Measurements from ENCODE around the gene FAM210A.
A peak's percentile ranks its signal among the peaks of the same experiment; 100 is the strongest.

The FAM210A gene

GRCh38 chr18:13725566-13726231 is 659 bp downstream of the FAM210A start:
- H3K27ac ChIP-seq (ENCODE audit: low read length) = peak overlapping the region; percentile 7
- H3K4me1 ChIP-seq (ENCODE audit: low read length) = peaks cover 13% of the 10 kb centered on the region

DNA sequence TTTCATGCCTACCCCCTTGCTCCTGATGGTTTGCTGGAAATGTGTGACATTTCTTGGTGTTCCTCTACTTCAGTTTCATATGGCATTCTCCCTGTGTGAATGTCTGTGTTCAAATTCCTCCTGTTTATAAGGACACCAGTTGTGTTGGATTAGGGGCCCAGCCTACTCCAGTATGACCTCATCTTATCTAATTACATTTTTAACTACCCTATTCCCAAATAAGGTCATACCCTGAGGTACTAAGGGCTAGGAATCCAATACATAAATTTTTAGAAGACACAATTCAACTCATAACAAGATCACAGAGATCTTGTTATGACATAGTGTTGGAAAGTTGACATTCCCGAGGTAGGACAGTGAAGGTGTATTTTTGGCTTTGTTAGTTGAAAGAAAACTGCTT is 5.5 kb downstream of the FAM210A start:
- Histone ChIP-seq H3K9ac (ENCODE audit: low read length) (no peak overlapping the region), H3K9me3 (ENCODE audit: insufficient read depth, low read length) (no peaks in the 10 kb centered on the region), H2AFZ (ENCODE audit: low read depth, low read length) (no peak overlapping the region), H3K4me3 (ENCODE audit: low read length) (no peak overlapping the region), H4K20me1 (ENCODE audit: insufficient read depth, low read length) (peaks cover 25% of the 10 kb centered on the region; the same call in 1 of the 2 replicates), H3K4me1 (ENCODE audit: low read length) (peaks cover 6% of the 10 kb centered on the region; the same call in 1 of the 2 replicates), H3K27ac (ENCODE audit: low read length) (no peak overlapping the region), H3K79me2 (ENCODE audit: low read length) (peaks cover 100% of the 10 kb centered on the region), H3K36me3 (replicated peaks; ENCODE audit: low read depth, low read length) (peaks cover 70% of the 10 kb centered on the region), H3K4me2 (ENCODE audit: low read length) (no peak overlapping the region), H3K27me3 (ENCODE audit: low read depth, low read length) (no peaks in the 10 kb centered on the region)
- no peak for TF ChIP-seq EZH2phosphoT487 (IDR thresholded peaks at IDR 0.05; ENCODE audit: low read depth)

More at GRCh38 chr18:13725566-13726231, 659 bp downstream of the FAM210A start:
- TF ChIP-seq EZH2phosphoT487 (IDR thresholded peaks at IDR 0.05; ENCODE audit: low read depth) (no peak), CTCF (IDR thresholded peaks at IDR 0.05; ENCODE audit: low read depth, low read length) (no peak)
- Histone ChIP-seq H3K79me2 (ENCODE audit: low read length) (peaks cover 99% of the 10 kb centered on the region), H3K36me3 (replicated peaks; ENCODE audit: low read depth, low read length) (peaks cover 29% of the 10 kb centered on the region), H3K4me3 (ENCODE audit: low read length) (peak overlapping the region; percentile 95), H4K20me1 (ENCODE audit: insufficient read depth, low read length) (peaks cover 35% of the 10 kb centered on the region), H3K9ac (ENCODE audit: low read length) (peak overlapping the region; percentile 85), H3K9me3 (ENCODE audit: insufficient read depth, low read length) (no peaks in the 10 kb centered on the region), H2AFZ (ENCODE audit: low read depth, low read length) (no peak overlapping the region), H3K4me2 (ENCODE audit: low read length) (peak overlapping the region; percentile 89), H3K27me3 (ENCODE audit: low read depth, low read length) (no peaks in the 10 kb centered on the region)

DNA sequence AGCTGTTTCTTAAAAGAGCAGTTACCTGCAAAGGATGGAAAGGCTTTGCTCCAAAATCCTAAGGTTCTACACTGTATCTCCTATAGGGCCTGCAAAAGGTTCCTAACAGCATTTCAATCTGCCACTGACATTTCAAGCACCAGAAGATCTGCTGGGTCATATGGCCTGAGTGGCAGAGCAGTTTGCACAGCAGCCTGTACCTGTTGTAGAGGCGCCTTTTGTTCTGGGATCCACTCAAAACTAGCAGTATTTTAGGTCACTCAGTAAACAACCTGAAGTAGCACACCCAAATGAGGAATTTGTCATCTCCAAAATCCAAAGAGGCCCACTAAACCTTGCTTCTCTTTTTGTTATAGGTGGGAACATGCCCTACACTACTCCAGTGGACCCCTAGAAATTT is 6.2 kb downstream of the FAM210A start:
- Histone ChIP-seq H3K4me2 (ENCODE audit: low read length) (no peak overlapping the region), H3K4me3 (ENCODE audit: low read length) (no peak overlapping the region), H2AFZ (ENCODE audit: low read depth, low read length) (no peak overlapping the region), H3K9ac (ENCODE audit: low read length) (no peak overlapping the region), H3K36me3 (replicated peaks; ENCODE audit: low read depth, low read length) (peaks cover 70% of the 10 kb centered on the region), H4K20me1 (ENCODE audit: insufficient read depth, low read length) (peaks cover 25% of the 10 kb centered on the region; the same call in 1 of the 2 replicates), H3K27ac (ENCODE audit: low read length) (no peak overlapping the region), H3K79me2 (ENCODE audit: low read length) (peaks cover 100% of the 10 kb centered on the region), H3K27me3 (ENCODE audit: low read depth, low read length) (no peaks in the 10 kb centered on the region), H3K9me3 (ENCODE audit: insufficient read depth, low read length) (no peaks in the 10 kb centered on the region), H3K4me1 (ENCODE audit: low read length) (peaks cover 3% of the 10 kb centered on the region; the same call in 1 of the 2 replicates)
- TF ChIP-seq CTCF (IDR thresholded peaks at IDR 0.05; ENCODE audit: low read depth, low read length) = no peak

DNA sequence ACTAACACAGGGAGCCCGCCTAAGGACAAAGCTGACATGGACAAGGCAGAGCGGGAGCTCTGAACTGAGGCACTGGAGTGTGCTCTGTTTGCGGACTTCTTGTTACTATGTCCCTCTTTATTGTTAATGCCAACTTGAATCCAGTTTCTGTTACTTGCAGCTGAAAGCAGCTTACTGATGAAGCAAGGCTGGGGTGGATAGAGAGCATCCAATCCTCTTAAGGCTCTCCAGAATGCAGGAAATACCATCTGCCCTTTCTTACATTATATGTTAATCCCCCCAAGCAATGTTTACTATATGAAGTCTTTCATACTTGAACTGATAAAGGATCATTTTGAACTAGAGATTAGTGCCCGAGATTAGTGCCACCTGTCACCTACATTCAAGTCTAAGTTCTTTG is 9.4 kb downstream of the FAM210A start:
- no peak overlapping the region for H3K4me2 ChIP-seq (ENCODE audit: low read length)
- peaks cover 99% of the 10 kb centered on the region for H3K79me2 ChIP-seq (ENCODE audit: low read length)
- peaks cover 43% of the 10 kb centered on the region for H4K20me1 ChIP-seq (ENCODE audit: insufficient read depth, low read length)

More for the DNA sequence above, 9.4 kb downstream of the FAM210A start:
- Histone ChIP-seq H3K9ac (ENCODE audit: low read length) (no peak overlapping the region), H3K4me3 (ENCODE audit: low read length) (no peak overlapping the region), H2AFZ (ENCODE audit: low read depth, low read length) (no peak overlapping the region), H3K27ac (ENCODE audit: low read length) (no peak overlapping the region), H3K36me3 (replicated peaks; ENCODE audit: low read depth, low read length) (peaks cover 53% of the 10 kb centered on the region), H3K4me1 (ENCODE audit: low read length) (no peaks in the 10 kb centered on the region), H3K9me3 (ENCODE audit: insufficient read depth, low read length) (no peaks in the 10 kb centered on the region), H3K27me3 (ENCODE audit: low read depth, low read length) (no peaks in the 10 kb centered on the region)
- TF ChIP-seq EZH2phosphoT487 (IDR thresholded peaks at IDR 0.05; ENCODE audit: low read depth) (no peak), CTCF (IDR thresholded peaks at IDR 0.05; ENCODE audit: low read depth, low read length) (no peak)

Measured in OCI-LY3 (cell line).